ENCODE data around the gene CEP97. TPM values are rescaled to one million over a fixed set of nuclear protein-coding genes. Genes with fewer than 3 reads are reported as not detected.
A peak's percentile ranks its signal among the peaks of the same experiment; 100 is the strongest.
"Not testable (repeated sequence)": the region's sequence is repeated elsewhere in the genome, so short reads cannot be mapped to it uniquely, and the experiment has no call there.

CEP97 gene
- total RNA-seq, 5 donors from 2014 or later (not counting 1 experiment from before 2014, with no cell fraction given): 9.9 to 13.9 (median 12.7) TPM

- H3K4me1 Mint-ChIP-seq; H3K27me3 ChIP-seq (replicated peaks in 1 of 2; ENCODE audit: control insufficient read depth in 2 of 2, extremely low read depth in 1 of 2, insufficient read depth in 2 of 2, low read length in 1 of 2); H3K27me3 Mint-ChIP-seq; DNase-seq; H3K4me3 Mint-ChIP-seq; POLR2A ChIA-PET; H3K4me1 ChIP-seq (ENCODE audit: control insufficient read depth in 1 of 2, extremely low read depth in 1 of 2, insufficient read depth in 2 of 2, low read length in 2 of 2); H3K27ac ChIP-seq (ENCODE audit: low read length); H3K36me3 ChIP-seq (ENCODE audit: control insufficient read depth in 2 of 2, extremely low read depth in 1 of 2, insufficient read depth in 1 of 2, low read length in 1 of 2); H3K4me3 ChIP-seq (ENCODE audit: control insufficient read depth in 1 of 2, extremely low read depth in 1 of 2, low read length in 1 of 2); H3K27ac Mint-ChIP-seq; CTCF ChIA-PET; H3K9me3 Mint-ChIP-seq; ATAC-seq (replicated peaks in 1 of 4); H3K9me3 ChIP-seq: not testable (repeated sequence)
- peaks cover 39% of the 10 kb centered on the region for H3K36me3 Mint-ChIP-seq
- WGBS (ENCODE audit: insufficient coverage): no CpG with 5 or more reads among the region's 3 CpGs
Measured at GRCh38 chr3:101741914-101742313, 17.5 kb downstream of the CEP97 start.

GRCh38 chr3:101744811-101745210, 20.4 kb downstream of the CEP97 start:
- H3K9me3 Mint-ChIP-seq: no peaks in the 10 kb centered on the region
- no peaks in the 10 kb centered on the region for H3K27me3 Mint-ChIP-seq
- H3K36me3 ChIP-seq (ENCODE audit: control insufficient read depth in 2 of 2, extremely low read depth in 1 of 2, insufficient read depth in 1 of 2, low read length in 1 of 2): peaks cover 0 to 4% of the 10 kb centered on the region in 2 donors
- H3K4me1 ChIP-seq (ENCODE audit: control insufficient read depth in 1 of 2, extremely low read depth in 1 of 2, insufficient read depth in 2 of 2, low read length in 2 of 2): no peaks in the 10 kb centered on the region
- H3K27me3 ChIP-seq (replicated peaks in 1 of 2; ENCODE audit: control insufficient read depth in 2 of 2, extremely low read depth in 1 of 2, insufficient read depth in 2 of 2, low read length in 1 of 2): no peaks in the 10 kb centered on the region
- no peaks in the 10 kb centered on the region for H3K9me3 ChIP-seq
- no peak overlapping the region for H3K4me3 Mint-ChIP-seq
- ChIA-PET CTCF (interaction anchor here in 1 of 2 donors (0.5 kb wide), 1 partner anchor 239 kb away, joined by 3 read pairs; no protein-coding TSS in a partner anchor), POLR2A (no interaction called here)
- ATAC-seq (replicated peaks in 1 of 4) (no peak), DNase-seq (no peak)
- H3K27ac Mint-ChIP-seq: peak overlapping the region; percentile 19 to 55
- peaks cover 0 to 5% (median 3%) of the 10 kb centered on the region in 3 donors for H3K4me1 Mint-ChIP-seq
- peaks cover 24% of the 10 kb centered on the region for H3K36me3 Mint-ChIP-seq
- no peak overlapping the region for H3K4me3 ChIP-seq (ENCODE audit: control insufficient read depth in 1 of 2, extremely low read depth in 1 of 2, low read length in 1 of 2)
- 83% methylated on average over 1 of the region's 1 CpG for WGBS (ENCODE audit: insufficient coverage)
- no peak overlapping the region for H3K27ac ChIP-seq (ENCODE audit: low read length)

- H3K27ac Mint-ChIP-seq; H3K27ac ChIP-seq (ENCODE audit: low read length); H3K4me3 Mint-ChIP-seq; H3K9me3 ChIP-seq; H3K36me3 ChIP-seq (ENCODE audit: control insufficient read depth in 2 of 2, extremely low read depth in 1 of 2, insufficient read depth in 1 of 2, low read length in 1 of 2); H3K4me1 ChIP-seq (ENCODE audit: control insufficient read depth in 1 of 2, extremely low read depth in 1 of 2, insufficient read depth in 2 of 2, low read length in 2 of 2); POLR2A ChIA-PET; H3K27me3 ChIP-seq (replicated peaks in 1 of 2; ENCODE audit: control insufficient read depth in 2 of 2, extremely low read depth in 1 of 2, insufficient read depth in 2 of 2, low read length in 1 of 2); H3K4me3 ChIP-seq (ENCODE audit: control insufficient read depth in 1 of 2, extremely low read depth in 1 of 2, low read length in 1 of 2); H3K9me3 Mint-ChIP-seq; DNase-seq; H3K27me3 Mint-ChIP-seq; ATAC-seq (replicated peaks in 1 of 4); H3K4me1 Mint-ChIP-seq; CTCF ChIA-PET: not testable (repeated sequence)
- peaks cover 30% of the 10 kb centered on the region for H3K36me3 Mint-ChIP-seq
- no CpG with 5 or more reads among the region's 1 CpG for whole genome bisulfite sequencing (ENCODE audit: insufficient coverage)
Measured at GRCh38 chr3:101745934-101746333, 21.5 kb downstream of the CEP97 start.

- H3K27me3 ChIP-seq (replicated peaks in 1 of 2; ENCODE audit: control insufficient read depth in 2 of 2, extremely low read depth in 1 of 2, insufficient read depth in 2 of 2, low read length in 1 of 2); H3K27me3 Mint-ChIP-seq; ATAC-seq (replicated peaks in 1 of 4); H3K9me3 ChIP-seq; H3K4me1 ChIP-seq (ENCODE audit: control insufficient read depth in 1 of 2, extremely low read depth in 1 of 2, insufficient read depth in 2 of 2, low read length in 2 of 2); H3K27ac ChIP-seq (ENCODE audit: low read length); H3K4me3 ChIP-seq (ENCODE audit: control insufficient read depth in 1 of 2, extremely low read depth in 1 of 2, low read length in 1 of 2); CTCF ChIA-PET; H3K9me3 Mint-ChIP-seq: not testable (repeated sequence)
- POLR2A ChIA-PET: interaction anchor here (0.6 kb wide), 2 partner anchors 12 to 26 kb away, joined by 4 to 9 read pairs; no protein-coding TSS in a partner anchor
- 100% methylated on average over 1 of the region's 23 CpGs for WGBS (ENCODE audit: insufficient coverage)
- Mint-ChIP-seq H3K4me3 (peak overlapping the region in 2 of 3 donors; percentile 2 to 21), H3K27ac (peak overlapping the region; percentile 58 to 86), H3K4me1 (peaks cover 18 to 22% (median 19%) of the 10 kb centered on the region in 3 donors), H3K36me3 (peaks cover 66% of the 10 kb centered on the region)
- DNase-seq: peak; percentile 8 to 70 (median 38)
- H3K36me3 ChIP-seq (ENCODE audit: control insufficient read depth in 2 of 2, extremely low read depth in 1 of 2, insufficient read depth in 1 of 2, low read length in 1 of 2): peaks cover 4 to 34% of the 10 kb centered on the region in 2 donors
Measured at GRCh38 chr3:101753386-101754113, 29.1 kb downstream of the CEP97 start.

GRCh38 chr3:101758224-101758623, 33.8 kb downstream of the CEP97 start:
- Mint-ChIP-seq H3K36me3 (peaks cover 68% of the 10 kb centered on the region), H3K27ac (no peak overlapping the region), H3K4me1 (peaks cover 24 to 28% (median 27%) of the 10 kb centered on the region in 3 donors), H3K27me3 (no peaks in the 10 kb centered on the region), H3K9me3 (no peaks in the 10 kb centered on the region), H3K4me3 (no peak overlapping the region)
- DNase-seq (peak in 1 of 35 experiments; percentile 23), ATAC-seq (replicated peaks in 1 of 4) (no peak)
- Histone ChIP-seq H3K4me3 (ENCODE audit: control insufficient read depth in 1 of 2, extremely low read depth in 1 of 2, low read length in 1 of 2) (no peak overlapping the region), H3K27ac (ENCODE audit: low read length) (no peak overlapping the region), H3K27me3 (replicated peaks in 1 of 2; ENCODE audit: control insufficient read depth in 2 of 2, extremely low read depth in 1 of 2, insufficient read depth in 2 of 2, low read length in 1 of 2) (no peaks in the 10 kb centered on the region), H3K9me3 (no peaks in the 10 kb centered on the region), H3K36me3 (ENCODE audit: control insufficient read depth in 2 of 2, extremely low read depth in 1 of 2, insufficient read depth in 1 of 2, low read length in 1 of 2) (peaks cover 4 to 53% of the 10 kb centered on the region in 2 donors), H3K4me1 (ENCODE audit: control insufficient read depth in 1 of 2, extremely low read depth in 1 of 2, insufficient read depth in 2 of 2, low read length in 2 of 2) (peaks cover 0 to 5% of the 10 kb centered on the region in 2 experiments)
- ChIA-PET CTCF (no interaction called here), POLR2A (no interaction called here)
- no CpG with 5 or more reads among the region's 6 CpGs for WGBS (ENCODE audit: insufficient coverage)

- ChIA-PET POLR2A (no interaction called here), CTCF (interaction anchor here in 1 of 2 donors (0.6 kb wide), 1 partner anchor 750 kb away, joined by 5 read pairs; no protein-coding TSS in a partner anchor)
- H3K27ac ChIP-seq (ENCODE audit: low read length): no peak overlapping the region
- Mint-ChIP-seq H3K27me3 (no peaks in the 10 kb centered on the region), H3K4me3 (no peak overlapping the region), H3K9me3 (no peaks in the 10 kb centered on the region), H3K4me1 (peaks cover 13 to 22% (median 17%) of the 10 kb centered on the region in 3 donors), H3K27ac (no peak overlapping the region), H3K36me3 (peaks cover 55% of the 10 kb centered on the region)
- H3K27me3 ChIP-seq (replicated peaks in 1 of 2; ENCODE audit: control insufficient read depth in 2 of 2, extremely low read depth in 1 of 2, insufficient read depth in 2 of 2, low read length in 1 of 2): no peaks in the 10 kb centered on the region
- H3K9me3 ChIP-seq: no peaks in the 10 kb centered on the region
- DNase-seq: no peak
- no CpG with 5 or more reads among the region's 3 CpGs for WGBS (ENCODE audit: insufficient coverage)
- H3K4me1 ChIP-seq (ENCODE audit: control insufficient read depth in 1 of 2, extremely low read depth in 1 of 2, insufficient read depth in 2 of 2, low read length in 2 of 2): no peaks in the 10 kb centered on the region
- peaks cover 3 to 46% of the 10 kb centered on the region in 2 donors for H3K36me3 ChIP-seq (ENCODE audit: control insufficient read depth in 2 of 2, extremely low read depth in 1 of 2, insufficient read depth in 1 of 2, low read length in 1 of 2)
- H3K4me3 ChIP-seq (ENCODE audit: control insufficient read depth in 1 of 2, extremely low read depth in 1 of 2, low read length in 1 of 2): no peak overlapping the region
- no peak for ATAC-seq (replicated peaks in 1 of 4)
Measured at GRCh38 chr3:101762041-101762646, 37.7 kb downstream of the CEP97 start.

Measured in T-cell (primary cell).